ENCODE data around the gene IRX4. TPM values are rescaled to one million over a fixed set of nuclear protein-coding genes. Genes with fewer than 3 reads are reported as not detected.

The IRX4 gene
- total RNA-seq, 2 donors from 2014 or later = not detected

DNA sequence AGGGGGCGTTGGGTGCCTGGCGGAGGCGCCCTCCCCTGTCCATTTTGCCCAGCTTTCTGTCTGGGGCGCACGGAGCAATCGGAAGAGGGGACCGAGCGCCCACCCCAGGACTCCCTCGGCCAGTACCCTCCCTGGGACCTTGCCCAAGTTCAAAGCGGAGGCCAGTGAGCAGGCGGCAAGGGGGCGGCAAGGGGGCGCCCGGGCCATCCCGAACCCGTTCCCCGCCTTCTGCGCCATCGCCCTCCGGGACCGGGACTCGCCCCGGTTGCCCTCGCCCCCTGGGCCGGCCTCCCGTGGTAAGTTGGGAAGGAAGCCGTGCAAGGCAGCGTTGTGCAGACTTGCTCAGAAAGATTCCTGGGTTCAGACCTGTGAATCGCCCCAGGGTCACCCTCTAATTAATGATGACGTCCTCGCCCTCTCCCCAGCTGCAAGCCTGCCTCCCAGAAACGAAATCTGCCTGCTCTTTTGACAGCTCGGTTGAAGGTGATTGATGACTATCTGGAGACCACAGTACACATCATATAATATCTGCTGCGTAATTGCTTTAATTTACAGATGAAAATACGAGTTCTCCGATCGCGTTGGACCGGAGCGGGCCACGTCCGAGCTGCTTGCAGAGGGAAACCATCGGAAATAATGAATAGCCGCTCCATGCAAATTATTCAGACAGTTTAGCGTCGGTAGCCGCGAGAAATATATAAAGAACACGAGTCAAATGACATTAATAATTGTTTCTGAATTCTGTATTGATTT, 1.4 kb upstream of the IRX4 start:
- H3K36me3 Mint-ChIP-seq (ENCODE audit: low read depth) = peaks cover 3% of the 10 kb centered on the region
- H3K9me3 ChIP-seq (ENCODE audit: control insufficient read depth, low read length, poor library complexity, severe bottlenecking) = no peaks in the 10 kb centered on the region
- no peak for DNase-seq
- peaks cover 14% of the 10 kb centered on the region for H3K4me1 Mint-ChIP-seq
- peaks cover 48% of the 10 kb centered on the region for H3K27me3 Mint-ChIP-seq
- H3K4me3 Mint-ChIP-seq = peak overlapping the region; percentile 74
- no peak overlapping the region for H3K27ac Mint-ChIP-seq
- no peak for ATAC-seq

- Mint-ChIP-seq H3K27ac (no peak overlapping the region), H3K4me3 (peak overlapping the region; percentile 52), H3K4me1 (peaks cover 14% of the 10 kb centered on the region), H3K27me3 (peaks cover 43% of the 10 kb centered on the region), H3K36me3 (ENCODE audit: low read depth) (peaks cover 3% of the 10 kb centered on the region)
- no peaks in the 10 kb centered on the region for H3K9me3 ChIP-seq (ENCODE audit: control insufficient read depth, low read length, poor library complexity, severe bottlenecking)
- DNase-seq = no peak
- ATAC-seq = no peak
Measured at GRCh38 chr5:1883120-1883924, 597 bp upstream of the IRX4 start.

DNA sequence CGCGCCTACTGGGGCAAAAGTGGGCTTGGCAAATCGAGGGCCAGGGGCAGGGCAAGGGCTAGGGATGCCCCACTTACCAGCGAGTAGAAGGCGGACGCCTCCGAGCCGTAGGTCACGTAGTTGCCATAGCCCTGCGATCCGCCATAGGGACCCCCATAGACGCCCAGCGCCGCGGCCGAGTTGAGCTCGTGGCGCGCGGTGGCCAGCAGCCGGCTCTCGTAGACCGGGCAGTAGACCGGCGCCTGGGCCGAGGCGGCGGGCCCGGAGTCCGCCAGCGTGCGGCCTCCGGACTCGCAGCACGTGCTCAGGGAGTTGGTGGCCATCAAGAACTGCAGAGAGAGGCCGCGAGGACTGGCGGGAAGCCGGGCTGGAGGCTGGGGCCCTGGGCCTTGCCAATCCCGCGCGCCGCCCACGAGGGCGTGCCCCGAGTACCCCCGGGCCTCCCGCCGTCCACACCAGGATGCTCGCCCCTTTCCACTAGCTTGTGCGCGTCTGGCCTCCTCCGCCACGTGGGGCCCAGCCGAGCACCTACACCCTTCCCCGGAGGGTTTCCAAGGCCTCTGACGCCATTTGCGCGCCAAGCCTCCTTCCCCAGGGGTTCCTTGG, 891 bp downstream of the IRX4 start:
- ATAC-seq = no peak
- H3K36me3 Mint-ChIP-seq (ENCODE audit: low read depth) = peaks cover 3% of the 10 kb centered on the region

GRCh38 chr5:1881098-1881572, 1.6 kb downstream of the IRX4 start:
- no peak for DNase-seq
- H3K9me3 ChIP-seq (ENCODE audit: control insufficient read depth, low read length, poor library complexity, severe bottlenecking) = no peaks in the 10 kb centered on the region
- peaks cover 3% of the 10 kb centered on the region for H3K36me3 Mint-ChIP-seq (ENCODE audit: low read depth)
- peaks cover 52% of the 10 kb centered on the region for H3K27me3 Mint-ChIP-seq
- no peak overlapping the region for H3K4me3 Mint-ChIP-seq
- peaks cover 14% of the 10 kb centered on the region for H3K4me1 Mint-ChIP-seq
- ATAC-seq = no peak
- no peak overlapping the region for H3K27ac Mint-ChIP-seq

More for the DNA sequence above, 891 bp downstream of the IRX4 start:
- DNase-seq = no peak
- peaks cover 14% of the 10 kb centered on the region for H3K4me1 Mint-ChIP-seq
- H3K27ac Mint-ChIP-seq = no peak overlapping the region
- no peaks in the 10 kb centered on the region for H3K9me3 ChIP-seq (ENCODE audit: control insufficient read depth, low read length, poor library complexity, severe bottlenecking)
- peak overlapping the region; percentile 56 for H3K4me3 Mint-ChIP-seq
- peaks cover 51% of the 10 kb centered on the region for H3K27me3 Mint-ChIP-seq

DNA sequence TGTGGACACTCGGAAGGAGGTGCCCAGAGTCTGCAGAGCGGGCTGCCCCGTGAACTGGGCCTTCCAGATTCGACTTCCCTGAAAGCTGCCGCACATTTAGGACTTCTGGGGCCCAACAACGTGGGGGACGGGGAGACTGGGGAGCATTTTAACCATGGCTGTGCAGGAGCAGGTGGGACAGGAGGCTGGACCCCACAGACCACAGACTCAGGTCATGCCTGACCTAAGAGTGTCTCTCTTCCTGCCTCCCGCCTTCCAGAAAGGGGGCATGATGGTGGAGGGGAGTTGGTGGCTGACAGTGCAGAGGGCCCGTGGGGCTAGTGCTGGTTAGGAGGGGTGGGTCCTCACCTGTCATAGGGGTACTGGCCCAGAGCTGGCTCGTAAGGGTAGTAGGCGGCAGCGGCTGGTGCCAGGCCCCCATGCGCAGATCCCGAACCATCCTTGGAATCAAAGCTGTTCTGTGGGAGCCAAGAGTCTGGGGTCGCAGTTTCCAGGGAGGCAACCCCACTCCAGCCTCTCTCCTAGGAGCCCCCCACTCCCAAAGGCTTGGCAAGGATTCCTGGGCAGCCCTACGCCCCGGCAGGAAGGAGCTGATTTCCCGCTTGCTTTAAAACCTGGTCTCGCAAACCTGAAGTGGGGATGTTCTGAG, 2.2 kb downstream of the IRX4 start:
- Mint-ChIP-seq H3K4me1 (peaks cover 18% of the 10 kb centered on the region), H3K27me3 (peaks cover 55% of the 10 kb centered on the region), H3K4me3 (peak overlapping the region; percentile 57), H3K36me3 (ENCODE audit: low read depth) (peaks cover 5% of the 10 kb centered on the region), H3K27ac (no peak overlapping the region)
- H3K9me3 ChIP-seq (ENCODE audit: control insufficient read depth, low read length, poor library complexity, severe bottlenecking) = no peaks in the 10 kb centered on the region
- ATAC-seq = no peak
- no peak for DNase-seq

DNA sequence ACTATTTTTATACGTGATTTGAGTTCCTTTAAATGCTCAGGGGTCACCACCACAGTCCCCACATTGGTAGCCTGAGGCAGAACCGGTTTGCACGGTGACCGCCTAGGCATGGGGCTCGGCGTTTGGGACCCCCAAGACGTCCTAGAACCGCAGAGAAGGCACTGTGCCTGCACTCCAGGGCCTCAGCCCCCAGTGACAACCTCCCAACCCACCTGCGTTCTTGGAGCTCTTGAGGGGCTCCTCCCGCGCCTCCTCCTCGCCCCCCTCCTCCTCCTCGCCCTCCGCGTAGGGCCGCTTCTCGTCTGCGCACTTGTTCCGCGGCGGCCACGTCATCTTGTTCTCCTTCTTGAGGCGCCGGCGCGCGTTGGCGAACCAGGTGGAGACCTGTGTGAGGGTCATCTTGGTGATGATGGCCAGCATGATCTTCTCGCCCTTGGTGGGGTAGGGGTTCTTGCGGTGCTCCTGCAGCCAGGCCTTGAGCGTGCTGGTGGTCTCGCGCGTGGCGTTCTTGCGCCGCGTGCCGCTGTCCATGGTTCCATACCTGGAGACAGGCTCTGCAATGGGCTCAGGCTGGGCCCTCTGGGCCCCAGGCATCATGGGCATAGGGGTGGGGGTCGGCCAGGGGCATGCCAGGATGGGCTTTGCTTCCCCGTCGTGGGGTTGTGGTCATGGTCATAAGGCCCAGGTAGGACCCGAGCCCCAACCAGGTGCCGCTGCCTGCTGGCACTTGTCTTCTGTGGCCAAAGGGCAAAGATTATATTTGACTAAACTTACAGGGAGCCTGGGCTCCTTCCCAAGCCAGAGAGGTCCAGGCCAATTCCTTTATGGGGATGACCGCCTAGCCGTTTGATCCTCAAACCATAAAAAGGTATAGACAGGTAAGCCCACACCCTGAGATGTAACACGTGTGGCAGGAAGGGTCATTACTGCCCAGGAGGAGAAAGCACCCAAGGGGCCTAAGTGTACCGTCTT, 3.1 kb downstream of the IRX4 start:
- H3K27me3 Mint-ChIP-seq = peaks cover 55% of the 10 kb centered on the region
- DNase-seq (no peak), ATAC-seq (no peak)
- H3K36me3 Mint-ChIP-seq (ENCODE audit: low read depth) = peaks cover 5% of the 10 kb centered on the region
- H3K9me3 ChIP-seq (ENCODE audit: control insufficient read depth, low read length, poor library complexity, severe bottlenecking) = no peaks in the 10 kb centered on the region
- H3K27ac Mint-ChIP-seq = no peak overlapping the region
- H3K4me1 Mint-ChIP-seq = peaks cover 18% of the 10 kb centered on the region
- peak overlapping the region; percentile 57 for H3K4me3 Mint-ChIP-seq

- H3K36me3 Mint-ChIP-seq (ENCODE audit: low read depth) = peaks cover 5% of the 10 kb centered on the region
- H3K27me3 Mint-ChIP-seq = peaks cover 57% of the 10 kb centered on the region
- H3K4me1 Mint-ChIP-seq = peaks cover 17% of the 10 kb centered on the region
- no peak overlapping the region for H3K4me3 Mint-ChIP-seq
- ATAC-seq (no peak), DNase-seq (no peak)
- no peak overlapping the region for H3K27ac Mint-ChIP-seq
- H3K9me3 ChIP-seq (ENCODE audit: control insufficient read depth, low read length, poor library complexity, severe bottlenecking) = no peaks in the 10 kb centered on the region
Measured at GRCh38 chr5:1878050-1878849, 4.5 kb downstream of the IRX4 start.

GRCh38 chr5:1877103-1878049, 5.3 kb downstream of the IRX4 start:
- DNase-seq (no peak), ATAC-seq (no peak)
- Mint-ChIP-seq H3K4me3 (no peak overlapping the region), H3K36me3 (ENCODE audit: low read depth) (peaks cover 5% of the 10 kb centered on the region), H3K27me3 (peaks cover 65% of the 10 kb centered on the region), H3K4me1 (peaks cover 17% of the 10 kb centered on the region), H3K27ac (no peak overlapping the region)
- no peaks in the 10 kb centered on the region for H3K9me3 ChIP-seq (ENCODE audit: control insufficient read depth, low read length, poor library complexity, severe bottlenecking)

DNA sequence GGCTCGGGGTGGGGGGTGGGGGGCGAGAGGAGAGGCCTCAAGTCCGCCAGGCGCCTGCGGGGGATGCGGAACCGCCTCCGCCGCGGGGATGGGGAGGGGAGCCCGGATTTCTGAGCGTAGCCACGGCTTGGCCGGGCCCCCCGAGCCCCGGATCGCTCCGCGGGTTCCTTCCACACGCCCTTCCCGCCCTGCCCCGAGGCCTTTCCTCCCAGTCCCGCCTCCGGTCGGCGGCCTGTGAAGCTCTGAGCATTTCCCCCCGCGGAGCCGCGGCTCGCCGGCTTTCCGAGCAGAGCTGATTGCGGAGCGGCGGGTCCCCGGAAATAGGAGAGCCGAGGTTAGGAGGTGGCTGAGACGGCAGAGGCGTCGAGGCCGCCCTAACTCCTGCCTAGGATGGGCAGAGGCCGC, 6.1 kb downstream of the IRX4 start:
- DNase-seq (no peak), ATAC-seq (no peak)
- H3K27me3 Mint-ChIP-seq = peaks cover 65% of the 10 kb centered on the region
- H3K9me3 ChIP-seq (ENCODE audit: control insufficient read depth, low read length, poor library complexity, severe bottlenecking) = no peaks in the 10 kb centered on the region
- H3K4me1 Mint-ChIP-seq = peaks cover 17% of the 10 kb centered on the region
- H3K27ac Mint-ChIP-seq = no peak overlapping the region
- H3K4me3 Mint-ChIP-seq = no peak overlapping the region
- H3K36me3 Mint-ChIP-seq (ENCODE audit: low read depth) = peaks cover 5% of the 10 kb centered on the region

DNA sequence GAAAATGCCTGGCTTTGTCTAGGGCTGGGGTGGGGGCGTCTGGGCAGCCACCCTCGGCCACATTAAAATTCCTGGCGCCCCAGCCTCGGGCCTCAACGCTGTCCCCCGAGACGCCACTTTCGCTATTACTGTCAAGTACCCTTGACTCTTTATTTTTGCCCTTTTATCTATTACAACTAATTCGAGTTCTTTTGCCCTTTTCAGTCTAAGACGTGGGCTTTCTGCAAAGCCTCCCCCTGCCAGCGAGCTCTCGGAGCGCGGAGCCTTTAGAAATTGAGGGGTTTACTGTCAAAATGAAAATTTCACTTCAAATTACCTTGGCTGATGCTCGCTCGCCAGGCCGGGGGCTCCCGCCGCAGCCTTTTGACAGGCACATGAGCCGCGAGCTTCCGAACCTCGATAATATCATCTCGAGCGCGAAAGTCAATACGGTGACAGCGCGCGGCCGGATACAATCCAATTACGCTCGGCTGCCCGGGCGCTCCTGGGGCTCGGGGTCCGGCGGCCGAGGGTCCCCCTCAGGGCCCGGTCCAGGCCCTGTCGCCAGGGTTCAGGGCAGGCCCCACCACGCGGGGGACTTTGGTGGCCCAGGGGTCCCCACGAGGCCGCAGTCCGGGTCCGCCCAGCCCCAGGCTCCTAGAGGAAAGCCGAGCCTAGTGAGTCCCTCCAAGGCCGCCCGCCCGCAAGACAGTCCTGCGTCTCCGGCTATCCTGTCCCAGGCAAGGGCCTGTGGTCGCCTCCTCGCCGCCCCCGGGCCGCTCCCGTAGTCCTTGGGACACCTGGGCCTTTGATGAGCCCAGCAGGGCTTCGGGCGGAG, 6.7 kb downstream of the IRX4 start:
- Mint-ChIP-seq H3K4me3 (peak overlapping the region; percentile 52), H3K27ac (no peak overlapping the region), H3K27me3 (peaks cover 60% of the 10 kb centered on the region), H3K36me3 (ENCODE audit: low read depth) (peaks cover 5% of the 10 kb centered on the region), H3K4me1 (peaks cover 13% of the 10 kb centered on the region)
- no peaks in the 10 kb centered on the region for H3K9me3 ChIP-seq (ENCODE audit: control insufficient read depth, low read length, poor library complexity, severe bottlenecking)
- DNase-seq (no peak), ATAC-seq (no peak)

Data from T-helper 17 cell (primary cell).